GM19238 (cell line): Measurements from ENCODE around the gene ZSWIM7.
"Not testable (repeated sequence)": the region's sequence is repeated elsewhere in the genome, so short reads cannot be mapped to it uniquely, and the experiment has no call there.

Experiments
- DNase-seq: peaks from one replicate; pipeline ENCODE4 v3.0.0; 2011; ENCODE audit warnings: low spot score; ENCODE audit not compliant: insufficient read length

Gene ZSWIM7

DNA sequence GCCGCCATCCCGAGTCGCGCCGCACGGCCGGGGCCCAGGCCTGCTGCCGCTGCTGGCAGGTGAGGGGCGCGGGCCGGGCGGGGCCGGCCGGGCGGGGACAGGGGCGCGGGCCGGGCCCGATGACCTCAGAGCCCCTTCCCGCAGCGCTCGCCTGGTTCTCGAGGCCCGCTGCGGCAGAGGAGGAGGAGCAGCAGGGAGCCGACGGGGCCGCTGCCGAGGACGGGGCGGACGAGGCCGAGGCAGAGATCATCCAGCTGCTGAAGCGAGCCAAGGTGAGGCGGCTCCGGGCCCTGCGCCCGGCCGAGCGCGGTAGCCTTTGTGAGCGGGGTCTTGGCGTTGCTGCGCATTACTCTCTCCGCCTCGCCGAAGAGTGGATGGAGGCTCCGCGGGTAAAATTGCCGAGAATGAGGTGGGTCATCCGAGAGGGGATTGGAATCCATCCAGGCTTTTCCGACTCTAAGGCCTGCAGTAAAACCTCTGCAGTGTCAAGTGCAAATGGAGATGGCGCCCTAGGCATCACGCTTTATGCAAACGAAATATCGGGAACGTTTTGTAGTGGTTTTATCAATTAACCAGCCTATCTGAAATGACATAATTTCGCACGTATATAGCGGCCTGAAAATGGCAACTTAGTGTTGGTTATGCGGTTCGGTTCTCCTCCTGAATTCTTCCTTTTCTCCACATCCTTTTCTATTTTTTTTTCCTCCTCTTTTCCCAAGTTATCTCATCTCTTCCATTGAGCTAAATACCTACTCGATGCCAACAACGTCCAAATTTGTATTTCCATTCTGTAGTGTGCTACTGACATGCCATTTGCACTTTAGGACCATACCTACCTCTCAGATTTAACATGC lies 697 bp upstream of the ZSWIM7 start:
- peak; percentile 42 for DNase-seq

DNA sequence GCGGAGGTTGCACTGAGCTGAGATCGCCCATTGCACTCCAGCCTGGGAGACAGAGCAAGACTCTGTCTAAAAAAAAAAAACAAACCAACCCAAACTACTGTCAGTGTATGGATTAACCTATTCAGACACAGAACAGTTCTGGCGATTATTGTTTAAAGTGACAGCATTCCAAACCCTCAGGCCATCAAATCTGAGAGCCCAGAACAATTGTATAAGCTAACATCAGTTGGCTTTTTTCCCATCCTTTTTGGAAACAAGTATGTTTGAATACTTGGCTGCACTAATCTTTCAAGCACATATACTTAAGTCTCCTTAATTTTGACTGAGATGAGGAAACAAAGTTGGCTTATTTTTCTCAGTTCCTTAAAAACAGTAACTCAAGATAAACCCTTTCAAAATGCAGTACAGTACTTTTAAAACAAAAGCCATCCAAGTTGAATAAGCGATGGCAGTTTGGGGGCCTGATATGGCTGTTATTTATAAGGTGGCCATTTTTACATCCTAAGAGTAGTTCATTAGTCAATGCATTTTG lies 1.4 kb downstream of the ZSWIM7 start:
- no peak for DNase-seq

DNA sequence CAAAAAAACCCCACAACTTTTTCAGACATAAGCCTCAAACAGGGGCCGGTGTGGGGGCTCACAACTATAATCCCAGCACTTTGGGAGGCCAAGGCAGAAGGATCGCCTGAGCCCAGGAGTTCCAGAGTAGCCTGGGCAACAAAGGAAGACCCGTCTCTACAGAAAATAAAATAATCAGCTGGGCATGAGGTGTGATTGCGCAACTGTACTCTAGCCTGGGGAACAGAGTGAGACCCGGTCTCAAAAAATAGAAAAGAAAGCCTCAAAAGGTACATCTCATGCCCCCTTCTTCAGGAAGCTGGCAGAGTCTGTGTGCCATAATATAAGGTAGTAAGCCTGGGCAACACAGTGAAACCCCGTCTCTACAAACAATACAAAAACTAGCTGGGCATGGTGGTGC lies 3.2 kb downstream of the ZSWIM7 start:
- DNase-seq, result no peak

DNA sequence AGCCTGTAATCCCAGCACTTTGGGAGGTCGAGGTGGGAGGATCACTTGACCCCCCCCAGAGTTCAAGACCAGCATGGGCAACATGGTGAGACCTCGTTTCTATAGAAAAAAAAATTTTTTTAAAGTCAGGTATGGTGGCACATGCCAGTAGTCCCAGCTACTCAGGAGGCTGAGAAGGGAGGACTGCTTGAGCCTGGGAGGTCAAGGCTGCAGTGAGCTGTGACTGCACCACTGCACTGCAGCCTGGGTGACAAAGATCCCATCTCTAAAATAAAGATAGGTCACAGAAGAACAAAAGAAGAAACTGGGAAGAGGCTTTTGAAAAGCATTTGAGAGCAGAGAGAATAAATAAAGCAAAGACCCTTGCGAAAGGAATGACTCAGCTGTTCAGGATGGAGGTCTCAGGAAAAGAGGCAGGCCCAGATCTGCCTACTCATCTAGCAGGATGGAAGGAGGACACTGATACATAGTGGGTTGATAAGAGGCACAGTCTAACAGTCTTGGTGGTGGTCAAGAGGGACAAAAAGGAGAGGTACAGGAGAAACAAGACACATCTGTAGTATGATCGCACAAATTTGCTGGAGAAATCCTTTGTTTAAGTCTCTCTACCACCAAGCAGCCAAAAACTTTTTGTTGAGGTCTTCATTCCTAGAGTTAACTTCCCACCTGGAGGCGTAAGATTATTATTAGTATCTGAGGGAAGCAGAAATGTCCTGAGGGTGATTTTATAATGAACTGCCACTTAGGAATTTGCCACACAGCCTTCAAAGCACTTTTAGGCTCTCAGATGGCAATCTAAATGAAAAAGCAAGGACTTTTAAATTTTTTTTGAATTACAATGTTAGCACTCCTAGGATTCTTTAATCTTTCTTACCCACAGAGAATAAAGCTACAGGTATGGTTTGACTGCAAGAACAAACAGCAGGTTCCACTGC lies 17.6 kb downstream of the ZSWIM7 start:
- DNase-seq, result no peak

DNA sequence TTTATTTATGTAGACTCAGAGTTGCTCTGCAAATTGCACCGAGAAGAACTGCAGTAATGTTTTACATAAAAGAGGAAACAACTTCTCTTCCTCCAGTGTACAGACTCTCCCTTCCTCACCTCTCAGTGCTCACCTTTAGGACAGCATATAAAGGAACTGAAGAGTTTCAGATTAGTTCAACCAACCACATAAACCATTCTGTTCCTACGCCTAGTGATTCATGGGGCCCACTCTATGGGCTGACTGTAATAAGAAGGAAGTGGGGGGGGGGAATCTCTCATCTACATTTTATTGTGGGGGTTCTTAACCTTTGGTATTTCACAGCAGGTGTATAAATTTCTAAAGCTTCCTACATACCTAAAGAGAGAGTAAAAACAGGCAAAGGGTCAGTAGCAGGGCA lies 18.3 kb downstream of the ZSWIM7 start:
- no peak for DNase-seq

DNA sequence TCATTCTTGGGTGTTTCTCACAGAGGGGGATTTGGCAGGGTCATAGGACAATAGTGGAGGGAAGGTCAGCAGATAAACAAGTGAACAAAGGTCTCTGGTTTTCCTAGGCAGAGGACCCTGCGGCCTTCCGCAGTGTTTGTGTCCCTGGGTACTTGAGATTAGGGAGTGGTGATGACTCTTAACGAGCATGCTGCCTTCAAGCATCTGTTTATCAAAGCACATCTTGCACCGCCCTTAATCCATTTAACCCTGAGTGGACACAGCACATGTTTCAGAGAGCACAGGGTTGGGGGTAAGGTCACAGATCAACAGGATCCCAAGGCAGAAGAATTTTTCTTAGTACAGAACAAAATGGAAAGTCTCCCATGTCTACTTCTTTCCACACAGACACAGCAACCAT lies 20.5 kb downstream of the ZSWIM7 start:
- DNase-seq, result not testable (repeated sequence)

DNA sequence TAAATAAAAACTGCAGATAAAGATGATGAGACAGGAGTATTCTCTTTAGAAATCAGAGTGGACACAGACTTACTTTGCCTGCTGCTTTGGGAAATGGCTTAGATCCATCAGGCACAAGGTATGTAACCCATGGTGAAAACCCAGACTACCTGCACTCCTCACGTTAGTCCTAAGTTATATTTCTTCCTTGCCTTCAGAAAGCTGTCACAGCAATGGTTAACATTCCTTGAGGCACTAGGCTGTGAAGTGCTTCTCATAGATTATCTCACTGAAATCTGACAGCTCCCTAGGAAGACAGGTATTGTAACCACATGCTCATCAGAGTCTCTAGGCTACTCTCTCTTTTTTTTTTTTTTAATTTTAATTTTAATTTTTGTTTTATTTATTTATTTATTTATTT lies 20.9 kb downstream of the ZSWIM7 start:
- no peak for DNase-seq

DNA sequence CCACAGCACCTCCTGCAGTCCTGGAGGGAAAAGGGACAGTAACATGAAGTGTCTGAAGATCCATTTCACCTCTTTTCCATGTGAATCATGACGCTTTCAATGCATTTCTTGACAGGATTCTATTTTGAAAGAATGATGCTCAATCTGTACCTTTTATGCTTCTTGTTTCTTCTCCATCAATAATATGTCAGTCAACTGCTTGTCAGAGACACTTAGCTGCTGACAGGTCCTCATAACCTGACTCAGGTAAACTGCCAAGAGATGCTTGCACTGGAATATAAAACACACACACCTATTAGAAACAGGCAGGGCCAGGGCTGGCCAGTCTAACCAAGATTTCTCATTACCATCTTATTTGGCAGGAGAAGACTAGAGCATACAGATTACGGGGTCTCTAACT lies 21.6 kb downstream of the ZSWIM7 start:
- no peak for DNase-seq

DNA sequence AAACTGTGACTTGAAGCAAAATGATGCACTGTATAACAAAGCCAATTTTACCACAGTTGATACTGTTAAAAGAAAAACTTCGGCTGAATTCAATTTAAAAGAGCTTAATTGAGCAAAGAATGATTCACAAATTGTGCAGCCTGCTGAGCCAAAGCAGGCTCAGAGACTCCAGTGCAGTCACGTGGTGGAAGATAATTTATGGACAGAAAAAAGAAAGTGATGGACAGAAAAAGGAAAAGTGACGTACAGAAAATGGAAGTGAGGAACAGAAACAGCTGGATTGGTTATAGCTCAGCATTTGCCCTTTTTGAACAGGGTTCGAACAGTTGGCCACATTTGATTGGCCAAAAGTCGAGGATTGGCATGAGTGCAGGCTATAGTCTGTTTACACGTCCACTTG lies 25.7 kb downstream of the ZSWIM7 start:
- DNase-seq, result no peak

DNA sequence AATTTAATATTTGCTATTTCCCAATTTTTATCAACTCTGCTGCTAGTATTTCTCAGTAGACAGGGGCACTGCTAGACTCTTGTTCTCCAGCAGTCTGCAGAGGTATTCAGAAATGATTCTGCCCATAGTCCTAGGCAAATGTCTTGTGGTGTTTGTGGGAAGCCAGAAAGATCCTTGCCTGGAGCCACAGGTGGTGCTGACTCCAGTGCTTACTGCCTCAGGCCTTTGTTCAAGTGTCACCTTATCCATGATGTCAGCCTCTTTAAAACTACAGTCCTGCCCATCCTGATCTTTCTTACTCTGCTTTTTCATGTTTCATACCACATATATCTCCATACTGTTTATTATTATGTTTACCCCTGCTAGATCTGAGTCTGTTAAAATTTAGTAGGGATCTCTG lies 26.5 kb downstream of the ZSWIM7 start:
- no peak for DNase-seq

DNA sequence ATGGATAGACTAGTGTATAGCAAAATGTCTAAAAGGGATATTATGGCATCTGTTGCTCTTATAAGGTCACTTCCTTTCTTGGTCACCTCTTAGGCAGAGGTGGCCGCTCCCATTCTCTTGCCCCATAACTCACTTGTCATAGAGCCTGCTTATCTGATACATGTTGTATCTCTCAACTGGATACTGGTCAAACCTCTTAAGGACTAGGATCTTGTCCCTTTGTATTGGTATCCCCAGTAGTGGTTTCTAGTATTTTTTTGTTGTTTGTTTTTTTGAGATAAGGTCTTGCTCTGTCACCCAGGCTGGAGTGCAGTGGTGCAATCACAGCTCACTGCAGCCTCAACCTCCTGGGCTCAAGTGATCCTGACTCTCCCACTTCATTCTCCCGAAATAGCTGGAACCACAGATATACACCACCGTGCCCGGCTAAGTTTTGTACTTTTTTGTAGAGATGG lies 27.0 kb downstream of the ZSWIM7 start:
- no peak for DNase-seq

DNA sequence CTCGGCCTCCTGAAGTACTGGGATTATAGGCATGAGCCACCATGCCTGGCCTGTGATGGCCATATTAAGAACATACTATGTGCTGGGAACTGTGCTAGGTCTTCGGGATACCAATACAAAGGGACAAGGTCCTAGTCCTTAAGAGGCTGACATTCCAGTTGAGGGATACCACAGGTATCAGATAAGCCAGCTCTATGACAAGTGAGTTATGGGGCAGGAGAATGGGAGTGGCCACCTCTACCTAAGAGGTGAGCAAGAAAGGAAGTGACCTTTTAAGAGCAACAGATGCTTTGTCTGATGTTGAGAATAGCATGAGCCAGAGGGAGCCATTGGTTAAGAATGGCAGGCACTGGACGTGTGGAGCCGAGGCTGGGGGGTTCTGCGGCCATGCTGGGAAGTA lies 27.6 kb downstream of the ZSWIM7 start:
- DNase-seq, result no peak

DNA sequence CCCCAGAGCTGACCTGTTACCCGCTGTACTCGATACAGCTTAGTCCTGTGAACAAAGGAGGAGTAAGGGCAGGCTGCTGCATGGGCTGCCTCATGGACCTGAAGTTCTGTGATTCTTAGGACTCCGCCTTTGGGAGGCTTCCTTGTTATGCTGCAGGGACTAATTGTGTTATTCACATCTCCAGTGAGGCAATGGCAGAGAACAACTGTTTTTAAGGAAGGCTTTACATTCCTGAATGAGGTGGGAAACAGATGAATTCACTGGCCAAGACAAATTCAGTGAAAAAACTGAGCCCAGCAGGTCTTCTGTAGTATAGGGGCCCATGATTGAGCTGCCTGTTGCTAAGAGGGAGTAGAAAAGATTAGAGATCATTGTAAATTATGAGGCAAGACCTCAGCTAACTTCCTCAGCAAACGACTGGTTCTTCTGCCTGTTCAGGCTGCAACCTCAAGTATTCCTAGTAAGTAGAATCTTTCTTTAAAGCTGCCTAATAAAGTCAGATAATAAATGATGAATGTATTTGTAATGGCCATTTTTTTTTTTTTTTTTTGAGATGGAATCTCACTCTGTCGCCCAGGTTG lies 28.3 kb downstream of the ZSWIM7 start:
- DNase-seq, result no peak

DNA sequence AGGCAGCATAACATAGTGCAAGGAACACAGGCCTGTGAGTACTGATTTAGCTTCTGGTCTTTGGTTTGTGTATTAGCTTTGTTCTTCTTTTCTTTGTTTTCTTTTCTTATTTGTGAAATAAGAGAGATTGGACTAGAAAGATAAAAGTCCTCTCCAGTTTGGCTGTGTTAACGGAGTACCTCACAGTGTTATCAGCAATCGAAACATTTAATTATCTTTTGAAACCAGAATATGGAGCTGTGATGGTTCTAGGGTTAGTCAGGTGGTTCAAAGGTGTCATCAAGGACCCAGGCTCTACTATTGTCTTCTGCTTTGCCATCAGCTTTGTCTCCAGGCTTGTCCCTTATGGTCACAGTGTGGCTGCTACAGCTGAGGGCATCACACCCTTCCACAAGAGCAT lies 29.0 kb downstream of the ZSWIM7 start:
- no peak for DNase-seq

DNA sequence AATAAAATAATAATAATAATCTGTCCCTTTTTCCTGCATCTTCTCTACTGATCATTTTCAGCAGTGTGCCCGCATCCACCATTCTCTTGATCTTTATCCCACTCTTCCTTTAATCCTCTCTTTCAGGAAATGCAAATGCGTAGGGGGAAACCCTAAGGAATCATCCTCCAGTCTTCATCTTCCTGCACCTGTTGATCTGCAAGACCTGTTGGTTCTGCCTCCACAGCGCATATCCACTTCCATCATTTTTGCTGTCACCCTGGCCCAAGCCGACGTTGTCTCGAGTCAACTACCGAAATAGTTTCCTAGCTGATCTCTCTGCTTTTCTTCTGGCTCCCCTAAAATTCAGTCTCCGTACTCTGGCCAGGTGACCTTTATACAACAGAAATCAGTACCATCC lies 30.0 kb downstream of the ZSWIM7 start:
- DNase-seq, result no peak

DNA sequence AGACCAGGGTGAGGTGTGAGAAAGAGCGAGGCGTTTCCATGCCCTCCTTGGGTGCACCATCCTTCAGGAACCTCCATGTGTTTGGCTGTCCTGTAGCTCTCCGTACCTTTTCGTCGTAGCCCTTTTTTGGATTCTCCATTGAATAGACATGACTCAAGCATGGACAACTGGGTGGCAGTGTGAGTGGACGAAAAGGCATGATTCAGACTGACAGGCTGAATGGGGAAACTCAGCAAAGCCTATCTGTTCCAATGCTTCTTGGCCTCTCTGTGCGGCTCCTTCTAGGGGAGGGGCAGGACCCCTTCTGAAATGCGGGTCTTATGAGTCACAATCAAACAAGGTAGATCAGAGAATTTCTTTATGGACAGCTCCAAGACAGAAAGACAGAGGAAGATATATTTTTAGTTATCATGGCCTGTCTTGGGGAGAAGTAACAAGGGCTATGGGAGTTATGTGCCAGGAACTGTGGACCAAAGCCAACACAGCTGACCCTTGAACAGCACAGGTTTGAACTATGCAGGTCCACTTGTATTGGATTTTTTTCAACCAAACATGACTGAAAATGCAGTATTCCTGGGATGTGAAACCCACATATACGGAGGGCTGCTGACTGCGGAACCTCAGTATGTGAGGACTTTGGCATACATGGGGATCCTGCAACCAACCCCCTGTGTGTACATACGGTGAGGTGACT lies 31.7 kb downstream of the ZSWIM7 start:
- no peak for DNase-seq

DNA sequence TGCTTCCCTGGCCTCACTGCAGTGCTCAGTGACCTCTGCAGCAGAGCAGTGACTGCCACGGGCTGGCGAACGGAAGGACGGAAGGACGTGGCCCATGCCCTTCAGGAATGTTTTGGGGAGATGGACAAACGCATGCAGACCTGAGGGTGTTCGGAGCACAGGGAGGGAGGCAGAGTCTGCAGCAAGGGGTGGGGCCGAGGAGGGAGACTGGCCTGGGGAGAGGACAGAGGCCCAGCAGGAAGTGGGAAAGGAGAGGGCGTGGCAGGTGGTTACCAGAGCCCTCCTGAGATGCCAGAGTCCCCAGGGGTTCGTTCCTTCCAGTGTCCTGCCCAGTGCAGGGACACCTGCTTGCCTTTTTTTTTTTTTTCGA lies 32.6 kb downstream of the ZSWIM7 start:
- no peak for DNase-seq

DNA sequence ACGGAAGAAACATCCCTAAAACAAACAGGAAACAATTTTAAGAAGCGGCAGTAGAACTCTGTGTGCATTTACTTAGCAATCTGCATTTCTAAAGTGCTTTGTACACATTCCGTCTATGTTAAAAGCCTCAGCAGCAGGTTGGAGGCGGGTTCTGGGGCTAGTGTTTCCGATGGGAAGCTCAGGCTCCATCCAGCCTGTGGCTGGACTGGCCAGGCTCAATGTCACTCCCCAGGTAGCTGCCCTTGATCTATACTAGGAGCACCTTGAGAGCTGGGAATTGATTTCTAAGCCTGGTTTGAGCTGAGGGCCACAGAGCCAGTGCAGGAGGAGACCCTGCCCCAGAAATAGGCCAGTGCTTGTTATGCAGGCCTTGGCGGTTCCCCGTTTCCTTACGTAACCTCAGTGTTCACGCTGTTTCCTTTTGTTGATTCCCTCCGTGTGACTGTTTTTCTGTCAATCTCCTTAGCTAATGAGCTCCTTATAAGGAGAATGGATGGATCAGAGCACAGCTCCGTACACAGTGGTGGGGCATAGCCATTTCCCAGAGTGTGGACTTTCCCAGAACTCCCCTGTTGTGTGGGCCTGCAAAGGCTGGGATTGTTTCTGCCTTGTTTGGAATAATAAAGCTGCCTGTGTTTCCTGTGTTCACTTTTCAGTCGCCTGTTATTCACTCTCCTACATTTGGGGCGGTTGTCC lies 33.2 kb downstream of the ZSWIM7 start:
- DNase-seq, result no peak

DNA sequence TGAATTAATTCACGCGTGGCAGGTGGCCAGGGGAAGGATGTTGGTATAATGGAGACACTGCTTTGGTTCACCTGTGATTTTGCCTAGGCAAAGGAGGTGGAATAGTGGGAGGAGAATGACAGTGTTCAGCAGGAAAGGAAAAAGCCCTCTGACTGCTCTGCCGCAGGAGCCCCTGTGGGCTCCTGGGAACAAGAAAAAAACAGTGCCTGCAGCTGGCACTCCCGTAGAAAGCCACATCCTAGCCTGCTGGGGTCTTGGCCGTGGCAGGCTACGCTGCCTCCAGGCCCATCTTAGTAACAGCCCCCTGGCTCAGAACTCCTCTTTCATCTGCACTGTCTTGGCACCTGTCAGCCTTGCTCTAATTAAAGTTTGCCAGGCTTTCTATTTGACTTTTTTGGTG lies 34.0 kb downstream of the ZSWIM7 start:
- DNase-seq, result no peak

DNA sequence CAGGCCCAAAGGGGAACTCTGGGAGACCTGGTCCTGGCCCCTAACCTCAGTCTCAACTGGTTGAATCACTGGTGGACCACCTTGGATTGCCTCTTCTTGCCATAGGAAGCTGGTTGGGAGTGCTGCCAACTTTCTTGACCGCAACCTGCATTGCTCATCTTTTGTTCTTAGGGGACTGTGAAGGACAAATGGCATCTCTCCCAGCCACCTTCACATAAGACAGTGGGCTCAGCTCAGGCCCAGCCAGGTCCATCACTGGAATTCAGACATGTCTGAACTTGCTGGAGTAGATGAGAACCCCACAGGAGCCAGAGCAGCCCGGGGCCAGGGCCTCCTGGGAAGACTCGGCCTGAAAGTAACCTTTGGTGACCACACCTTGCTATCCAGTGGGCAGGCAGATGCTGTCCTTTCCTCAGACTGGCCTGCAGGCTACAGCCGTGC lies 35.8 kb downstream of the ZSWIM7 start:
- DNase-seq, result no peak

DNA sequence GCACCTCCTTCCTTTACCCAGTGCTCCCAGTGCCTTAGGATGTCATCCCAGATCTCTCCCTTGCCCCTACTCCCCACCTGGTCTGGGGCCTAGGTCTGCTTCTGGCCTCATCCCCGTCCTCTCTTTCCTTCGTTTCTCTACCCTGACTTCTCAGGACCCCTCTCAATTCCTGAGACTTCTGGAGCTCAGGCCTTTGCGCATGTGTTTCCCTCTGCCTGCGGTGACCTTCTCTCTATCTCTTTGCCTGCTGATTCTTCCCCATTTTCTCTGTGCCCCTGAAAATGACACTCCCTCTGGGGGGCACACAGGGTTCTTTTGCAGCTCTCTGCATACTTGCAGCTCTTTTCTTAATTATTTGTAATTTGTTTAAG lies 41.0 kb downstream of the ZSWIM7 start:
- DNase-seq, result no peak
